Epithelial cell of proximal tubule (primary cell): ENCODE data around the gene FAM200C. TPM values are rescaled to one million over a fixed set of nuclear protein-coding genes. Genes with fewer than 3 reads are reported as not detected.

Source experiments
- DNase-seq: peaks from one replicate; pipeline ENCODE4 v3.0.0-alpha.2; 2011; ENCODE audit warnings: low read depth
- H3K4me3 ChIP-seq: 2 replicates; pipeline ENCODE4 v1.5.1; 2011; ENCODE audit warnings: low read depth, mild to moderate bottlenecking, low read length
- CTCF ChIP-seq: conservative IDR thresholded peaks from 2 replicates; pipeline ENCODE4 v1.5.1; 2012; ENCODE audit warnings: low read depth, mild to moderate bottlenecking, low read length
- total RNA-seq: library from RNA; depleted of rRNA; stranded (reverse); fragments of >200 nt; gene quantifications from 2 replicates; pipeline ENCODE4 v1.2.3, GENCODE V29; 2015

FAM200C gene
- total RNA-seq, 1 donor from 2014 or later: 1.3 TPM

- H3K4me3 ChIP-seq: no peak overlapping the region
- TF ChIP-seq CTCF: no peak
- no peak for DNase-seq
Measured at GRCh38 chr5:160361624-160362228, 38.1 kb downstream of the FAM200C start.

GRCh38 chr5:160360310-160360709 lies 39.5 kb downstream of the FAM200C start:
- H3K4me3 ChIP-seq: no peak overlapping the region
- DNase-seq: no peak
- no peak for TF ChIP-seq CTCF

GRCh38 chr5:160359816-160360215 lies 40.0 kb downstream of the FAM200C start:
- no peak overlapping the region for H3K4me3 ChIP-seq
- TF ChIP-seq CTCF: no peak
- no peak for DNase-seq

- no peak overlapping the region for H3K4me3 ChIP-seq
- TF ChIP-seq CTCF: no peak
- no peak for DNase-seq
Measured at GRCh38 chr5:160359242-160359641, 40.6 kb downstream of the FAM200C start.

- DNase-seq: no peak
- no peak for TF ChIP-seq CTCF
- no peak overlapping the region for H3K4me3 ChIP-seq
Measured at GRCh38 chr5:160357861-160358411, 41.9 kb downstream of the FAM200C start.

- H3K4me3 ChIP-seq: no peak overlapping the region
- DNase-seq: no peak
- TF ChIP-seq CTCF: no peak
Measured at GRCh38 chr5:160357394-160357793, 42.5 kb downstream of the FAM200C start.
